ENCODE results near the gene HPCAL1. TPM values are rescaled to one million over a fixed set of nuclear protein-coding genes. Genes with fewer than 3 reads are reported as not detected.

The HPCAL1 gene
- total and polyA plus RNA-seq, 12 donors: 17.4 to 118 (median 61.3) TPM

GRCh38 chr2:10346929-10347561, 44.3 kb downstream of the HPCAL1 start:
- DNase-seq: no peak
- Histone ChIP-seq H3K36me3 (replicated peaks in 1 of 2) (no peaks in the 10 kb centered on the region), H3K27ac (no peak overlapping the region), H3K4me3 (no peak overlapping the region), H3K4me1 (replicated peaks in 1 of 2) (peaks cover 17 to 18% of the 10 kb centered on the region in 2 donors), H3K9me3 (replicated peaks in 1 of 3) (no peaks in the 10 kb centered on the region), H3K27me3 (no peaks in the 10 kb centered on the region)
- TF ChIP-seq POLR2A (IDR thresholded peaks at IDR 0.05) (no peak), CTCF (IDR thresholded peaks at IDR 0.05) (no peak)
- WGBS, 4 donors: 76 to 90% (median 80%) methylated on average over 4 to 16 of the region's 16 CpGs
- intact Hi-C loops (cut with DNase I): no loop called here

- intact Hi-C loops (cut with DNase I): no loop called here
Measured at GRCh38 chr2:10347562-10347948, 44.9 kb downstream of the HPCAL1 start.

GRCh38 chr2:10348891-10349290, 46.2 kb downstream of the HPCAL1 start:
- Histone ChIP-seq H3K27ac (no peak overlapping the region), H3K27me3 (no peaks in the 10 kb centered on the region), H3K36me3 (replicated peaks in 1 of 2) (no peaks in the 10 kb centered on the region), H3K4me1 (replicated peaks in 1 of 2) (peaks cover 17 to 18% of the 10 kb centered on the region in 2 donors), H3K9me3 (replicated peaks in 1 of 3) (no peaks in the 10 kb centered on the region), H3K4me3 (no peak overlapping the region)
- intact Hi-C loops (cut with DNase I): no loop called here
- no peak for DNase-seq
- WGBS, 4 donors: 74 to 83% (median 81%) methylated on average over 7 of the region's 7 CpGs
- TF ChIP-seq POLR2A (IDR thresholded peaks at IDR 0.05) (no peak), CTCF (IDR thresholded peaks at IDR 0.05) (no peak)

More at GRCh38 chr2:10347562-10347948, 44.9 kb downstream of the HPCAL1 start:
- peaks cover 17 to 18% of the 10 kb centered on the region in 2 donors for H3K4me1 ChIP-seq (replicated peaks in 1 of 2)
- WGBS, 4 donors: 81 to 92% (median 87%) methylated on average over 7 of the region's 7 CpGs
- no peaks in the 10 kb centered on the region for H3K27me3 ChIP-seq
- TF ChIP-seq CTCF (IDR thresholded peaks at IDR 0.05) (no peak), POLR2A (IDR thresholded peaks at IDR 0.05) (no peak)
- H3K36me3 ChIP-seq (replicated peaks in 1 of 2): no peaks in the 10 kb centered on the region
- H3K4me3 ChIP-seq: no peak overlapping the region
- no peak overlapping the region for H3K27ac ChIP-seq
- H3K9me3 ChIP-seq (replicated peaks in 1 of 3): no peaks in the 10 kb centered on the region
- DNase-seq: no peak

- intact Hi-C loops (cut with DNase I): no loop called here
- TF ChIP-seq POLR2A (IDR thresholded peaks at IDR 0.05) (no peak), CTCF (IDR thresholded peaks at IDR 0.05) (no peak)
- 55 to 79% (median 61%) methylated on average over 5 of the region's 5 CpGs for WGBS, 4 donors
Measured at GRCh38 chr2:10350761-10351160, 48.1 kb downstream of the HPCAL1 start.

More at GRCh38 chr2:10350761-10351160, 48.1 kb downstream of the HPCAL1 start:
- no peaks in the 10 kb centered on the region for H3K9me3 ChIP-seq (replicated peaks in 1 of 3)
- H3K4me3 ChIP-seq: no peak overlapping the region
- DNase-seq: no peak
- no peaks in the 10 kb centered on the region for H3K27me3 ChIP-seq
- no peak overlapping the region for H3K27ac ChIP-seq
- H3K36me3 ChIP-seq (replicated peaks in 1 of 2): no peaks in the 10 kb centered on the region
- no peaks in the 10 kb centered on the region for H3K4me1 ChIP-seq (replicated peaks in 1 of 2)

All from adrenal gland (tissue), 12 donors.